Right cardiac atrium (tissue), 5 donors: ENCODE data around the gene KIT. TPM values are rescaled to one million over a fixed set of nuclear protein-coding genes. Genes with fewer than 3 reads are reported as not detected.

Experiments
- ATAC-seq, 2 donors: fragments of 200-7000 bp; cut with Tn5 transposase; one replicate each; pipeline versions ENCODE4 v1.8.0 to v1.9.1; 2020; ENCODE audit warnings: moderate library complexity in 2 of 2, mild to moderate bottlenecking in 1 of 2
- DNase-seq, 3 donors: peaks; one replicate each; pipeline ENCODE4 v3.0.0-alpha.2; 2020
- H3K27ac ChIP-seq: one replicate; pipeline ENCODE4 v1.5.1; 2013; ENCODE audit warnings: mild to moderate bottlenecking, low read length, control low read depth, moderate library complexity
- H3K27me3 ChIP-seq: one replicate; pipeline ENCODE4 v1.6.1; 2013; ENCODE audit not compliant: control insufficient read depth, insufficient read depth
- H3K4me1 ChIP-seq: one replicate; pipeline ENCODE4 v1.6.1; 2013; ENCODE audit warnings: low read length; ENCODE audit not compliant: control insufficient read depth, insufficient read depth
- H3K4me3 ChIP-seq: one replicate; pipeline ENCODE4 v1.5.1; 2013; ENCODE audit warnings: low read length, control low read depth
- H3K9me3 ChIP-seq: one replicate; pipeline ENCODE4 v1.6.1; 2013; ENCODE audit warnings: low read length; ENCODE audit not compliant: control insufficient read depth
- WGBS: extraction: QIAGEN DNeasy Blood & Tissue Kit; methylation state at CpG from one replicate; pipeline ENCODE4 v1.1.7; 2013; 5-methylcytosine and 5-hydroxymethylcytosine counted together
- intact Hi-C, 4 donors: fragments of 100-400 bp; cut with DNase I; formaldehyde crosslinking; loops; one replicate each; pipeline versions ENCODE4 v1.11.0 to v1.14.0; 2022 to 2023
- polyA plus RNA-seq: library from polyadenylated mRNA; stranded (reverse); fragments of 200-250 nt; gene quantifications from one replicate; pipeline ENCODE4 v1.2.3, GENCODE V29; 2013
- total RNA-seq, 4 donors: library from RNA; stranded (reverse); fragmentation: NEBNext Ultra II Directional; extraction: Animal tissue kit (Norgen Biotek cat#: 25700); gene quantifications; one replicate each; pipeline ENCODE4 v1.2.1, GENCODE V29; 2021
- donor health status: healthy with polysubstance abuse.
- donor health status: DM: no; HTN: yes; CAD: no.
- donor health status: DM: no; HTN: no; CAD: no.
- donor health status: DM: no; HTN: yes; CAD: no; lungs with severe emphysema.
- donor health status: DM: yes; HTN: yes; CAD: no.

Gene KIT
- total and polyA plus RNA-seq, 5 donors, result 0.18 to 1.6 (median 1.4) TPM

DNA sequence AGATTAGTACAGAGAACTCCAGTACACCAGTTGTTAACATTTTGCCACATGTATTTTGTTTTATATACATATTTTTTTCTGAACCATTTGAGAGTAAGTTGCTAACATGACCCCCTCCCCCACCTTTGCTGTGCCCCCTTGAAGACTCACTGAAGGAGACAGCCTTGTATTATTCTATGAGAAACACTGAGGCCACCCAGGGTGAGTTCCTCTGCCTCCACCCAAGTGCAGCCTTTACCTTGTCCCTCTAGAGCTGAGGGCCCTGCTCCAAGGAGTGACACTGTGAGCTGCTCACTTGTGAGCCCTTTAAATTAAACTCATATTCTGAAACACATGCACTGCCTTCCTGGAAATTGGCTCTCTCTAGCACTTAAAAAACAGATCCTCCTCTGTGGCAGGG, 21.1 kb downstream of the KIT start:
- Histone ChIP-seq H3K27me3 (no peaks in the 10 kb centered on the region), H3K4me1 (no peaks in the 10 kb centered on the region), H3K9me3 (no peaks in the 10 kb centered on the region), H3K4me3 (no peak overlapping the region), H3K27ac (no peak overlapping the region)
- intact Hi-C loops, result no loop called here
- no peak for DNase-seq
- no peak for ATAC-seq

DNA sequence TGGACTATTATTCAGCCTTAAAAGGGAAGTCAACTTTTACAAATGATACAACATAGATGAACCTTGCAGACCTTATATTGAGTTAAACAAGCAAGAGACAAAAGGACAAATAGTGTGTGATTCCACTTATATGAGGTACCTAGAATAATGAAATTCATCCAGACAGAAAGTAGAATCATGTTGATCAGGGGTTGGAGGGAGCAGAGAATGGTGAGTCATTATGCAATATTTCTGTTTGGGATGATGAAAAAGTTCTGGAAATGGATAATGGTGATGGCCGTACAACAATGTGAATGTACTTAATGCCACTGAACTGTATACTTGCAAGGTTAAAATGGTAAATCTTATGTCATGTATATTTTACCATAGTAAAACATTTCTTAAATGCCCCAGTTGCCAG, 22.1 kb downstream of the KIT start:
- no peak for ATAC-seq
- no peak for DNase-seq
- no peak overlapping the region for H3K4me3 ChIP-seq
- H3K4me1 ChIP-seq, result no peaks in the 10 kb centered on the region
- intact Hi-C loops, result no loop called here
- H3K27ac ChIP-seq, result no peak overlapping the region
- WGBS, result 91% methylated on average over 1 of the region's 1 CpG
- H3K27me3 ChIP-seq, result no peaks in the 10 kb centered on the region
- H3K9me3 ChIP-seq, result no peaks in the 10 kb centered on the region

DNA sequence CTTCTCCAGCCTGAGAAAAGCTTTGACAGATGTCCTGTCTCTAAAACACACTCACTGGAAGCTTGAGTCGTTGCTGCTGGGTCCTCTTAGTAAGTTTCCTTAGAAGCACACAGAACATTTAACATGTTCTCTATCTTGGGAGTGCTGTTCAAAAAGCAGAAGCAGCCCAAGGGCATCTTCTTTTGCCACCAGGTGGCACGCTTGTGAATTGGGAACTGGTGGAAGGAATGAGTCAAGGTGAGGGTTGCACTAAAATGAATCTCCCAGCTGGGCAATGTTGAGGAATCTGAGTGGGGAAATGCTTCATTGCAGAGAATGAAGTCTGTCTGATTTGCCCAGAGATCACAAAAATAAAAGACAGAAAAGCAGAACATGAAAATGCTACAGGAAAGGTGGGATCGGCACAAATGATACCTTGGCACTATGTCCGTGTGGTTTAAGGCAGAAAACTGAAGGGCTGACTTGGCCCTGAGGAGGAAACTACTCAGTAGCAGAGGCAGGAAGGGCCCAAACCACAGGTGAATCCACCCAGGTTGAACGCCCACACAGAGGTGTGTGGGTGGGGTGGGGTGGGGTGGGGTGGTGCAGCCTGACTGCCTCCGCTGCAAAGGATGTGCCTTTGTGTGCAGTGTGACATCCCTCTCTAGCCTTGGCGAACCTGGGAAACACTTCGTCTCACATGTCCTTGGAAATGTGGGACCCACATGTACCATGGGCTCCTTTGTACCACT, 26.0 kb downstream of the KIT start:
- Histone ChIP-seq H3K4me3 (no peak overlapping the region), H3K27me3 (no peaks in the 10 kb centered on the region), H3K9me3 (no peaks in the 10 kb centered on the region), H3K27ac (no peak overlapping the region), H3K4me1 (no peaks in the 10 kb centered on the region)
- ATAC-seq (no peak), DNase-seq (peak in 2 of 3 donors; percentile 43 to 64)
- 85% methylated on average over 8 of the region's 8 CpGs for WGBS
- intact Hi-C loops, result no loop called here

DNA sequence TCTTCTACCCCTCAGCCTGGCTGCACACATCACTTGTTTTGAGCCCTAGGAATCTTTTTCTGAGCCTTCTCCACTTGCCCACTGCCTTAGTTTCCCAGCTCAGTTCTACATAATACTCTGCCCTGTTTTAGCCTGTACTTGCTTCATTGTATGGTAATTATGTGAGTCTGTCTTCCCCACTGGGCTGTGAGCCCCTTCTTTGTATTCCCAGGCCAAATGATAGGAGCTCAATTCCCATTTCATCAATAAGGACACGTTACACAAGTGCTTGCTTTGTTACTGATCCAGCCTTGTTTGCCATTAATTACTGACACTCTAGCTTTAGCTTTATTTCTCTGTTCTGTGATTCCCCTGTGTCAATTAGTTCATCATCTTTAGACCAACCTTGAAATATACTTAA, 28.1 kb downstream of the KIT start:
- WGBS, result 83% methylated on average over 1 of the region's 1 CpG
- DNase-seq (no peak), ATAC-seq (no peak)
- Histone ChIP-seq H3K4me3 (no peak overlapping the region), H3K27ac (no peak overlapping the region), H3K27me3 (no peaks in the 10 kb centered on the region), H3K9me3 (no peaks in the 10 kb centered on the region), H3K4me1 (no peaks in the 10 kb centered on the region)
- intact Hi-C loops, result no loop called here

DNA sequence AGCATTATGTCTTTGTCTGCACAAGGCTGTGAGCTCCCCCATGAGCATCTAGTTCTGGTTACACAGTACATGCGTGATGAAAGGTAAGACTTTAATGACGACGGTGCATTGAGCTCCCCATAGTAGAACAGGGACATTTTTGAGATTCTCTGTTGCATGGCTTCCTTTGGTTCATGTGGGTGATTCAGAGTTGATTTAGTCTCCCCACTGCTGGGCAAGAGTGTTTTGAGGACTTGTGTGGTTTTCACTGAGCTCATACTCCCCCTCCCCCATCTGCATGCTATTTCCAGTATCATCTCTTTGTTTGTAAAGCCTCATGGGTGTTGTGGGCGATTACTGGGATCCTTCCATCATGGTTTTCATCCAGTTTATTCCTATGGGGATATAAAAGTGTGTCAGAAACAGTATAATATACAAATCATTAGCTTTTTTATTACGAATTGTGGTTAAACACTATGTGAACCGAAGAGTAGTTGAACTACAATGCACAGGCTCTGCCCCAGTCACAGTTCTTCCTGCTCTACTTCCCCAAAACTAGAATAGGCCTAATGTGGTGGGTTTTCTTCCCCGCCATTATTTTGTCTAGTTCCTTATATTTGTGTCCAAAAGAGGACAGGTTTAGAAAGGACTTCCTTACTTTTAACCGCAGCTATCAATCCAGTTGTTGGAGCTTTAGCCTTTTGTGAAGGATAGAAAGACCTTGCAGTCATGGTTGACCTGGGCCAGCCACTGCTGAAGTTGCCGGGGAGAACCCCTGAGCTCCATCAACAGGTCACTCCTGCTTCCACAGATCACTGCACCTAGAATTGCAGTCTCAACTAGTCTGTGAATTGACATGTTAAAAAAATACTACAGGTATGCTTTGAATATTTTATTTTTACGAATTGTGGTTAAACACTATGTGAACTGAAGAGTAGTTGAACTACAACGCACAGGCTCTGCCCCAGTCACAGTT, 30.4 kb downstream of the KIT start:
- Histone ChIP-seq H3K4me1 (no peaks in the 10 kb centered on the region), H3K27ac (no peak overlapping the region), H3K9me3 (no peaks in the 10 kb centered on the region), H3K27me3 (no peaks in the 10 kb centered on the region), H3K4me3 (no peak overlapping the region)
- WGBS, result 77% methylated on average over 11 of the region's 11 CpGs
- DNase-seq (no peak), ATAC-seq (no peak)
- intact Hi-C loops, result no loop called here

DNA sequence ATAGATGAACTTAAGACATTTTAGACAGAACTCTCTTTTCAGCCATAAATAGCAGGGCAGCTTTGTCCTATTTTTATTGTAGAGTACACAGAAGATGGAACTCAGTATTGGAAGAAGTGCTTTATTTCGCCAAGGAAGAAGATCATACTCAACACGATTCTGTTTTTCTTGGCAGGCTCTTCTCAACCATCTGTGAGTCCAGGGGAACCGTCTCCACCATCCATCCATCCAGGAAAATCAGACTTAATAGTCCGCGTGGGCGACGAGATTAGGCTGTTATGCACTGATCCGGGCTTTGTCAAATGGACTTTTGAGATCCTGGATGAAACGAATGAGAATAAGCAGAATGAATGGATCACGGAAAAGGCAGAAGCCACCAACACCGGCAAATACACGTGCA, 37.6 kb downstream of the KIT start:
- Histone ChIP-seq H3K9me3 (no peaks in the 10 kb centered on the region), H3K4me1 (no peaks in the 10 kb centered on the region), H3K27ac (no peak overlapping the region), H3K27me3 (peaks cover 2% of the 10 kb centered on the region), H3K4me3 (no peak overlapping the region)
- intact Hi-C loops, result no loop called here
- WGBS, result 66% methylated on average over 12 of the region's 12 CpGs
- ATAC-seq (no peak), DNase-seq (no peak)

DNA sequence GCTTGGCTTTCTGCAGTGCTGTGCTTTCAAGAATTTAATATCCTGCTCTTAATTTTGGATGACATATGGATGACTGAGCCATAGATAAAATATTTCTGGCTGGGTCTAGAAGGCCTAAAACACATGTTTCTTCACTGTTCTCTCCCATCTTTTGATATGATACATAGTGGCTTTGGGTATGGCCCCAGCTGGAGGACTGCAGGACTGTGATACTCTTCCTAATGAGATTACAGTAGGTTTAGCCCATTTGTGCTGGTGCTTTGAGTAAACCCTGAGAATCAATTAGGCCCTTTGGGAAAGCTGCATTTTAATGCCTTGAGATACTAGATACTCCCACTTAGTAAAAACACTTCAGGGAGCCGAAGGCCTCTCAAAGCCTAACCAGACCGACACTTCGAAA, 38.0 kb downstream of the KIT start:
- Histone ChIP-seq H3K4me1 (no peaks in the 10 kb centered on the region), H3K27ac (no peak overlapping the region), H3K4me3 (no peak overlapping the region), H3K27me3 (peaks cover 2% of the 10 kb centered on the region), H3K9me3 (no peaks in the 10 kb centered on the region)
- 71% methylated on average over 3 of the region's 3 CpGs for WGBS
- intact Hi-C loops, result no loop called here
- ATAC-seq (no peak), DNase-seq (no peak)

DNA sequence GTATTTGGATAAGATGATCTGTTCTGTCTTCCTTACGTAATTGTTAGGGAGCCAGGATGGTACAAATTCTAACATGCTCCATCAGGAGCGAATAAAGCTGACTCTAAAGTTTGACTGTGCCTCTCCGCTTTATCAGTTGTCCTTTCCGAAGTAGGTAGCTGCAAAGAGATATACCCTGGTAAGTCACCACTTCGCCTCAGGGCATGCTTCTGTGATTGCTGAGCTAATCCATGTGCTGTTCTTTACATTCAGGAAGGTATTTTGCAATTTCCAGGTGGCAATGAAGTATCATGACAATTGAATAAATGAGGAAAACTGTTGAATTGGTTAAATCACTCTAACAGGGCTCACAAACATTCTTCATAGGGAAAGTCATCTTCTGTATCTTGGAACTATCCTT, 38.9 kb downstream of the KIT start:
- intact Hi-C loops, result no loop called here
- no peaks in the 10 kb centered on the region for H3K9me3 ChIP-seq
- H3K27me3 ChIP-seq, result peaks cover 2% of the 10 kb centered on the region
- 96% methylated on average over 5 of the region's 5 CpGs for WGBS
- no peak overlapping the region for H3K4me3 ChIP-seq
- H3K27ac ChIP-seq, result no peak overlapping the region
- no peaks in the 10 kb centered on the region for H3K4me1 ChIP-seq
- ATAC-seq (no peak), DNase-seq (no peak)

DNA sequence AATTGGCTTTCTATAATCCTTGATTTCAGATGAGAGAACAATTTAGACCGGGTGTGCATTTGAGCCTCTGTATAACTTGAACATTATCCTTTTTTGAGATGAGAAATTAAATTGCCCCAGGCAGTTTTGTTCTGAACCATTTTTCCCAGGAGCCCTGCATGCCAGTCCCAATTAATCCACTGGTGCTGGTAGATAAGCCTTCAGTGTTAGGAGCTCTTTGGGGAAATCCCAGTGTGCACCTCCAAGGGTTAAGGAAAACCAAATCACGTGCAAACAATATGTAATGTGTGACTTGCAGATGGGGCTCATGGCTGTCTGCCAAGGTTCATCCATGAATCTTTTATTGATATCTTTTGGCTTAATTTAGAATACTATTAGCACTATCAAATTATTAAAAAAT, 43.2 kb downstream of the KIT start:
- Histone ChIP-seq H3K9me3 (no peaks in the 10 kb centered on the region), H3K4me3 (no peak overlapping the region), H3K27me3 (peaks cover 2% of the 10 kb centered on the region), H3K4me1 (no peaks in the 10 kb centered on the region), H3K27ac (no peak overlapping the region)
- ATAC-seq, result no peak
- intact Hi-C loops, result no loop called here
- WGBS, result 10% methylated on average over 2 of the region's 2 CpGs
- DNase-seq, result no peak

DNA sequence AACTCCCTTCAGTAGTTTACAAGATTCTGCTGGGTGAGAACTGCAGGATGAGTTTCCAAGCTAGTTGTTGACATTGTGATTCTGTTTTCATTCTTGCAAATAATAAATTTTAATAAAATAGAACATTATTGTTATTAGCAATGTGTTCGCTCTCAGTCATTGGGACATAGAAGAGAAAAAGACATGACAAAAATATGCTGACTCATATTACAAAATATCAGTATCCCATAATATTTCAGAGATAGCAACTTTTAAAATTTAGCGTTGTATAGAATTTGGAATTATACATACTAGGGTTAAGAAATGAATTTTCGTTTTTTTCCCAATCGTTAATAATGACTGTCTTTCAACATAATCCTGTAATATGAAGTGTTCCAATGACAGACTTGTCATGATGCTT, 45.4 kb downstream of the KIT start:
- intact Hi-C loops, result no loop called here
- no peak for ATAC-seq
- Histone ChIP-seq H3K4me3 (no peak overlapping the region), H3K4me1 (no peaks in the 10 kb centered on the region), H3K27me3 (peaks cover 2% of the 10 kb centered on the region), H3K9me3 (no peaks in the 10 kb centered on the region), H3K27ac (no peak overlapping the region)
- no peak for DNase-seq
- WGBS, result 95% methylated on average over 4 of the region's 4 CpGs

DNA sequence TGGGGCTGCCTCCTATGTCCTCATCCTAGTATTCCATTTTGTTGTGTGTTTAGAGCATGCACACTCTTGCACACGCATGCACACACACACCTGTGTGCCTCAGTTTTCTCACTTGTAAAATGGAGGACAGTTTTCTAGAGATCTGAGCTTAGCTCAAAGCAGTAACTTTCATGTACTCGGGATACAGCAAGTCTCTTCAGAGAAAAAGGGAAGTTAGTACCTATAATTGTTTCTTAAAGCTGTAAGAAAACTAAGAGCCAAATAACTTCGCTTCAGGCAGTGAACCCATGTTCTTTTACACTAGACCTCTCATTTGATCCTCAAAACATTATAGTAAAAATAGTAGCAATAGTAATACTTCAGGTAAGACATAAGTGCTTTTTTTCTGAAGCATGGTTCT, 49.6 kb downstream of the KIT start:
- intact Hi-C loops, result no loop called here
- no peak overlapping the region for H3K27ac ChIP-seq
- ATAC-seq, result no peak
- H3K27me3 ChIP-seq, result no peaks in the 10 kb centered on the region
- no peak for DNase-seq
- no peak overlapping the region for H3K4me3 ChIP-seq
- H3K4me1 ChIP-seq, result no peaks in the 10 kb centered on the region
- 82% methylated on average over 3 of the region's 3 CpGs for WGBS
- H3K9me3 ChIP-seq, result no peaks in the 10 kb centered on the region
